Karpas-422 (cell line): Measurements from ENCODE around the gene USP34. TPM values are rescaled to one million over a fixed set of nuclear protein-coding genes. Genes with fewer than 3 reads are reported as not detected.
"Not testable (repeated sequence)": the region's sequence is repeated elsewhere in the genome, so short reads cannot be mapped to it uniquely, and the experiment has no call there.

Source experiments
- DNase-seq: peaks from one replicate; pipeline ENCODE4 v3.0.0-alpha.2; 2015
- H2AFZ ChIP-seq: fragments of 200-600 bp; sonication (generic); 2 replicates; pipeline ENCODE4 v1.6.1; 2014; ENCODE audit warnings: antibody characterized with exemption, low read length, mixed read lengths
- H3K27ac ChIP-seq: fragments of 200-600 bp; sonication (generic); 2 replicates; pipeline ENCODE4 v1.5.1; 2014; ENCODE audit warnings: mild to moderate bottlenecking, low read length, moderate library complexity
- H3K27me3 ChIP-seq: fragments of 200-600 bp; sonication (generic); 2 replicates; pipeline ENCODE4 v1.6.1; 2014; ENCODE audit warnings: low read length, mixed read lengths
- H3K36me3 ChIP-seq: fragments of 200-600 bp; sonication (generic); 2 replicates; pipeline ENCODE4 v1.6.1; 2014; ENCODE audit warnings: low read length, mixed read lengths; ENCODE audit not compliant: insufficient read depth
- H3K4me1 ChIP-seq: fragments of 200-600 bp; sonication (generic); 2 replicates; pipeline ENCODE4 v1.6.1; 2014; ENCODE audit warnings: mild to moderate bottlenecking, low read length, mixed read lengths
- H3K4me2 ChIP-seq: fragments of 200-600 bp; sonication (generic); 2 replicates; pipeline ENCODE4 v1.6.1; 2014; ENCODE audit warnings: low read length, low read depth, mild to moderate bottlenecking; ENCODE audit not compliant: poor library complexity, severe bottlenecking
- H3K4me3 ChIP-seq: fragments of 200-600 bp; sonication (generic); 2 replicates; pipeline ENCODE4 v1.5.1; 2014; ENCODE audit warnings: mild to moderate bottlenecking, antibody characterized with exemption, low read length, mixed read lengths
- H3K79me2 ChIP-seq: fragments of 200-600 bp; sonication (generic); 2 replicates; pipeline ENCODE4 v1.6.1; 2014; ENCODE audit warnings: mild to moderate bottlenecking, low read length, mixed read lengths
- H3K9ac ChIP-seq: fragments of 200-600 bp; sonication (generic); 2 replicates; pipeline ENCODE4 v1.6.0; 2014; ENCODE audit warnings: low read length
- H3K9me2 ChIP-seq: fragments of 200-600 bp; sonication (generic), shearing (Covaris generic); replicated peaks from 2 replicates; pipeline ENCODE4 v1.6.0; 2014; ENCODE audit warnings: mild to moderate bottlenecking, low read length, moderate library complexity; ENCODE audit not compliant: insufficient read depth
- H3K9me3 ChIP-seq: fragments of 300-700, 200-600 bp; sonication (generic); 2 replicates; pipeline ENCODE4 v1.6.1; 2014; ENCODE audit warnings: low read length, mixed read lengths
- H4K20me1 ChIP-seq: fragments of 200-600 bp; sonication (generic); 2 replicates; pipeline ENCODE4 v1.6.1; 2014; ENCODE audit warnings: mild to moderate bottlenecking, antibody characterized with exemption, low read length, low read depth; ENCODE audit not compliant: insufficient read depth
- total RNA-seq: library from RNA; depleted of rRNA; stranded (reverse); fragments of >200 nt; shearing (Covaris generic); gene quantifications from 2 replicates; pipeline ENCODE4 v1.2.3, GENCODE V29; 2014; ENCODE audit warnings: low replicate concordance

USP34 gene
- total RNA-seq, 1 experiment from 2014 or later: 376 TPM

DNA sequence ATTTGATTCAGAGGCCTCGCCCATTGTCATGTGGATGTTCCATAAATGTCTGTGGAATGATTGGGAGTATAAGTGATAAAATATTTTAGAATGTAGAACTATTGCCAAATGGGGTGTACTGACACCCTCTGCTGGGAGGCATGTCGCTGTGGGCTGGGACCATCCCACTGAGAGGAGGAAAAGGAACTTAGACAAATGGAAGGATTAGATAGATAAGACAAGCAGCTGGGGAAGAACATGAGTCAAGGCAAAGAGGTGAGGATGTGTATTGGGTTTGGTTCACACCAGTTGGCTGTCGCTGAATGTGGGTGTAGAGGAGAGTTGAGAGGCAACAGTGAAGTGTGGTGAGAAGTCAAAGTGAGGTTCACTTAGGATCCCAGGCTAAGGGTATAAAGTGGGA, 304.9 kb downstream of the USP34 start:
- H2AFZ ChIP-seq: no peak overlapping the region
- no peaks in the 10 kb centered on the region for H3K79me2 ChIP-seq

DNA sequence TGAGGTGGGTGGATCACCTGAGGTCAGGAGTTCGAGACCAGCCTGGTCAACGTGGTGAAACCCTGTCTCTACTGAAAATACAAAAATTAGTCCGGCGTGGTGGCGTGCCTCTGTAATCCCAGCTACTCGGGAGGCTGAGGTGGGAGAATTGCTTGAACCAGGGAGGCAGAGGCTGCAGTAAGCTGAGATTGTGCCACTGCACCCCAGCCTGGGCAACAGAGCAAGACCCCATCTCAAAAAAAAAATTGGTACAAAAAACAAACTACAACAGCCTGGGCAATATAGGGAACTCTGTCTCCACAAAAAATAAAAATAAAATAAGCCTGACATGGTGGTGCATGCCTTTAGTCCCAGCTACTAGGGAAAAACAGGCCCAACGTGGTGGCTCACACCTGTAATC, 305.8 kb downstream of the USP34 start:
- peaks cover 12% of the 10 kb centered on the region; the same call in 1 of the 2 replicates for H3K36me3 ChIP-seq
- H3K9me2 ChIP-seq, H3K79me2 ChIP-seq, H3K27me3 ChIP-seq, H3K4me3 ChIP-seq, H3K4me2 ChIP-seq, H3K27ac ChIP-seq, H2AFZ ChIP-seq, H3K4me1 ChIP-seq, H3K9ac ChIP-seq, DNase-seq, H3K9me3 ChIP-seq, H4K20me1 ChIP-seq: not testable (repeated sequence)

More for the DNA sequence above, 304.9 kb downstream of the USP34 start:
- H3K36me3 ChIP-seq: peaks cover 8% of the 10 kb centered on the region; the same call in 1 of the 2 replicates
- H3K27me3 ChIP-seq: no peaks in the 10 kb centered on the region
- no peak overlapping the region for H3K4me3 ChIP-seq
- H3K9me3 ChIP-seq: no peaks in the 10 kb centered on the region
- H3K4me2 ChIP-seq: no peak overlapping the region
- H3K4me1 ChIP-seq: peaks cover 4% of the 10 kb centered on the region; the same call in 1 of the 2 replicates
- DNase-seq: no peak
- H4K20me1 ChIP-seq: no peaks in the 10 kb centered on the region
- H3K9me2 ChIP-seq: no peaks in the 10 kb centered on the region
- no peak overlapping the region for H3K27ac ChIP-seq
- no peak overlapping the region for H3K9ac ChIP-seq

DNA sequence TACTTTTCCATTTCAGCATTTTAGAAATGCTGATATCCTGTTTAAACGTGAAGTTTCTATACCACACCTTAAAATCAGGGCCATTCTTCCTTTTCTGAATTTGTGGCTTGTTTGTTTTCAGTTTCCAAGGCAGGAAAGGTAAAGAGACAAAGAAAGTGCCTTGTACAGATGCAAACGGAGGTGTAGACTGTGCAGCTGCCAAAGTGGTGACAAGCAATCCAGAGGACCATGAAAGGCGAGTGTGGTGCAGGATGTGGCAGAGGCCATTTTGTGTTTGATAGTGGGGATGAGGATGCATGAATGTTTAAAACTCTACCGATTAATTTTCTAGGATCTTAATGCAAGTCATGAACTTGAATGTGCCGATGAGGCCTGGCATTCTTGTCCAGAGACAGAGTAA, 308.2 kb downstream of the USP34 start:
- Histone ChIP-seq H3K27me3 (no peaks in the 10 kb centered on the region), H3K79me2 (no peaks in the 10 kb centered on the region), H3K9me3 (no peaks in the 10 kb centered on the region), H4K20me1 (no peaks in the 10 kb centered on the region), H3K27ac (no peak overlapping the region), H3K4me2 (no peak overlapping the region), H3K9ac (no peak overlapping the region), H3K36me3 (peaks cover 12% of the 10 kb centered on the region; the same call in 1 of the 2 replicates), H2AFZ (no peak overlapping the region), H3K4me3 (no peak overlapping the region), H3K4me1 (peaks cover 4% of the 10 kb centered on the region; the same call in 1 of the 2 replicates), H3K9me2 (no peaks in the 10 kb centered on the region)
- DNase-seq: no peak

DNA sequence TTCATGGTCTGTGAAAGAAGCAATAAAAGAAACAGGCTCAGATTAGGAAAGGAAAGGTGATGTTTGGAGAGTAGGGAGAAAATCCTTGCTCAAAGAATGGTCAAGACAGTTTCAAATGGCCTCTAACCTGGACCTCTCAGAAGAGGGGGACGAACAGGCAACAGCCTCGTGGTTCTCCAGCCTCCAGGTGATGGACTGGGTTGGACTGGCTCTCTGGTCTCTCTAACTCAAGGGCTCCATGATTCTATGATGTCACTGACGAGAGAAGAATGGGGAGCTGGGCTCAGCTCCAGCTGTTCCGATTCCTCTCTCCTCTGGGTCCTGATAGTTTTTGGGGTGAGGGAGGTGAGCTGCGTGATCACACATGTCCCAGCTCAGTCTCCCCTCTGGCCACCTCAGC, 309.0 kb downstream of the USP34 start, which contains the start of gene C2orf74:
C2orf74 (plus strand) TSS at position 301 of the 400 bp plus-strand sequence. CDS start 327 bp downstream, outside the sequence.
- no peak for DNase-seq
- H3K4me3 ChIP-seq: no peak within 1 kb of the TSS
- H3K79me2 ChIP-seq: no peaks in the 10 kb centered on the region
- peaks cover 4% of the 10 kb centered on the region; the same call in 1 of the 2 replicates for H3K4me1 ChIP-seq
- no peaks in the 10 kb centered on the region for H3K27me3 ChIP-seq
- no peak within 1 kb of the TSS for H2AFZ ChIP-seq
- no peak within 1 kb of the TSS for H3K4me2 ChIP-seq
- H3K9me3 ChIP-seq: no peaks in the 10 kb centered on the region
- H3K27ac ChIP-seq: no peak within 1 kb of the TSS
- peaks cover 12% of the 10 kb centered on the region; the same call in 1 of the 2 replicates for H3K36me3 ChIP-seq
- no peaks in the 10 kb centered on the region for H4K20me1 ChIP-seq
- H3K9me2 ChIP-seq: no peaks in the 10 kb centered on the region
- H3K9ac ChIP-seq: no peak within 1 kb of the TSS

DNA sequence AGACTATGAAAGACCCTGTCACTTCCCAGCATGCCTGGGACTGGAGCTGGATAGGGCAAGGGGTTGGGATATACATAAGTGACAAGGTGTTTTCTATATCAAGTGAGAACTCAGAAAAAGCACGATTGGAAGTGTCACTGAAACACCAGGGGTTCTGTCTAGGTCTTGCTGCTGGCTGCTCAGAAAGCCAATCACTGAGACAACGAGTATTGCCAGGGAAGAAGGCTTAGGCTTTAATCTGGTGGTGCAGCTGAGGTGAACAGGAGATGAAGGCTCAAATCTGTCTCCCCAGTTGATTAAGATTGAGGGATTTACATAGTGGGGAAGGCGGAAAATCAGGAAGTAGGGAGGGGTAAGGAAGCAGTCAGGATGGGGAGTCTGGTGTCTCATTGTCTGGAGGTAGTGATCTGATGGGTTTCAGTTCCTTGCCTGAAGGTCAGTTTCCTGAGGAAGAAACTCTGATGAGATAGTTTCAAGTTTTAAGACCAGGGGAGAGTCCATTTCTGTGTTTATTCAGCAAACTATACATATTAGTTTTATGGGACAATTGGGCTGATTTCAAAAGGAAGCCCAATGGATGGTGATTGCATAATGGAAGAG, 312.4 kb downstream of the USP34 start:
- H2AFZ ChIP-seq: no peak overlapping the region
- no peaks in the 10 kb centered on the region for H3K79me2 ChIP-seq
- H3K4me1 ChIP-seq: peaks cover 4% of the 10 kb centered on the region; the same call in 1 of the 2 replicates
- H3K9me2 ChIP-seq: no peaks in the 10 kb centered on the region
- no peak overlapping the region for H3K9ac ChIP-seq
- H3K27me3 ChIP-seq: no peaks in the 10 kb centered on the region
- DNase-seq: no peak
- H3K4me3 ChIP-seq: no peak overlapping the region
- H3K4me2 ChIP-seq: no peak overlapping the region
- peaks cover 5% of the 10 kb centered on the region; the same call in 1 of the 2 replicates for H3K36me3 ChIP-seq
- H3K27ac ChIP-seq: no peak overlapping the region
- no peaks in the 10 kb centered on the region for H4K20me1 ChIP-seq
- H3K9me3 ChIP-seq: no peaks in the 10 kb centered on the region

DNA sequence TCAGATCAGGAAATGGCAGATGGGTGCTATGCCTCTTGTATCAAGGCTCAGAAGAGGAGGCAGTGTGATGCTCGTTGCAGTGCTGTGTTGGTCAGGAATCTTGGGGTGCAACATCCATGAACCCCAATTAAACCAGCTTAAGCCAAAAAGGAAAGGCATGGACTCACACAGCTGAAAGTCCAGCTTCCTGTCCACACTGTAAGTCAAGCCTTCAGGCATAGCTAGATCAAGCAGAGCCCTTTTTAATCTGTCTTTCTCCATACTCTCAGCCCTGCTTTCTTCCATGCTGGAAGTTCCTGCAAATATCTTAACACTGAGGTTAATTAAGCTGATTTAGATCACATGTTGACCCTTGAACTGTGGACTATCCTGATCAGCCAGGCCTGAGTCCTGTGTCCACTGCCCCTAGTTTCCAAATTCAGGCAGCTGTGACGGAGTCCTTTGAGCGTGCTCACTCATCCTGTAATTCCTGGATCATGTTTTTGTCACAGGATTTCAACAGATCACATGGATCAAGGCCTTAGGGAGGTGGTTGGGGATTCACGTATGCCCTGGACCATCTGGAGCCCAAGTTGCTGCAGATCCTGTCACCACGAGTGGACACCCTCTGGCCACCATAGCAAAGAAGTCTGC, 313.4 kb downstream of the USP34 start:
- DNase-seq: no peak
- H3K27me3 ChIP-seq: no peaks in the 10 kb centered on the region
- no peaks in the 10 kb centered on the region for H4K20me1 ChIP-seq
- no peak overlapping the region for H3K27ac ChIP-seq
- H3K4me1 ChIP-seq: peaks cover 4% of the 10 kb centered on the region; the same call in 1 of the 2 replicates
- no peak overlapping the region for H2AFZ ChIP-seq
- peaks cover 5% of the 10 kb centered on the region; the same call in 1 of the 2 replicates for H3K36me3 ChIP-seq
- H3K4me3 ChIP-seq: no peak overlapping the region
- no peaks in the 10 kb centered on the region for H3K79me2 ChIP-seq
- H3K9ac ChIP-seq: no peak overlapping the region
- H3K9me2 ChIP-seq: no peaks in the 10 kb centered on the region
- H3K4me2 ChIP-seq: no peak overlapping the region
- no peaks in the 10 kb centered on the region for H3K9me3 ChIP-seq

DNA sequence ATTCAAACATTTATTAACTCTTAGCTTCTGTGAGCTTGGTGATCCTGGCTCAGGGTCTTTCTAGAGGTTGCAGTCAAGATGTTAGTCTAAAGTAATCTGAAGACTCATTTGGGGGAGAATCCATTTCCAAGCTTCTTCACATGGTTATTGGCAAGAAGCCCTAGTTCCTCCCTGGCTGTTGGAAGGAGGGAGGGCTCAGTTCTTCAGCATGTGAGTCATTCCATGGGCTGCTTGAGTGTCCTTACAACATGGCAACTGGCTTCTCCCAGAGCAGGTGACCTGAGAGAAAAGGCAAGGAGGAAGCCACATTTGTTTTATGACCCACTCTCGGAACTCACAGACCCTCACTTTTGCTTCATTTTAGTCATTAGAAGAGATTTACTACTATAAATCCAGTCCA, 319.5 kb downstream of the USP34 start:
- H3K27me3 ChIP-seq: no peaks in the 10 kb centered on the region
- H3K79me2 ChIP-seq: 0 out of 2 replicates have a peak, but pooled peaks cover 4% of the 10 kb centered on the region
- no peak overlapping the region for H3K4me3 ChIP-seq
- peaks cover 4% of the 10 kb centered on the region; the same call in 1 of the 2 replicates for H3K36me3 ChIP-seq
- no peaks in the 10 kb centered on the region for H3K9me2 ChIP-seq
- H2AFZ ChIP-seq: no peak overlapping the region
- no peak for DNase-seq
- H3K4me1 ChIP-seq: no peaks in the 10 kb centered on the region
- H3K9ac ChIP-seq: no peak overlapping the region
- H3K27ac ChIP-seq: no peak overlapping the region
- H3K4me2 ChIP-seq: no peak overlapping the region
- no peaks in the 10 kb centered on the region for H3K9me3 ChIP-seq
- H4K20me1 ChIP-seq: no peaks in the 10 kb centered on the region

DNA sequence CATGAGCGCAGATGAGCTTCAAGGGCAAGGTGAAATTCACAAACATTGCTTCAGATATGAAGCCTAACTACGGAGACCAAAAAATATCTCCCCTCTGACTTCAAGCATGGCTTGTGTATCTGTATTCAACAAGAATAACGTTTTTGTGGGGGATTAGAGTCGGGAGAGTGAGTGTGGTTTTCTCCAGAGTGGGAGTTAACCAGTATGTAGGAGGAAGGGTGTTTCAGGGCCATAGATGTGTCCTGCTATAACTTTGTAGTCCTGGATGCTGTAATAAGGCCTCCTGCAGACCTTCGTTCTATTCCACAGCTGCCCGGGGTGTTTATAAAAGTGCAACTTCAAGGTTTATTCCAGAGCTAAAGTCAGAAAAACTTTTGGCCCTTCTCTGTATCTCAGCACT, 321.8 kb downstream of the USP34 start:
- Histone ChIP-seq H4K20me1 (no peaks in the 10 kb centered on the region), H2AFZ (no peak overlapping the region), H3K4me2 (no peak overlapping the region), H3K27ac (no peak overlapping the region), H3K4me3 (no peak overlapping the region), H3K9me2 (no peaks in the 10 kb centered on the region; the same call in 1 of the 2 replicates), H3K4me1 (peaks cover 10% of the 10 kb centered on the region), H3K9me3 (no peaks in the 10 kb centered on the region), H3K27me3 (no peaks in the 10 kb centered on the region), H3K36me3 (peaks cover 4% of the 10 kb centered on the region; the same call in 1 of the 2 replicates), H3K9ac (no peak overlapping the region), H3K79me2 (peaks cover 13% of the 10 kb centered on the region)
- DNase-seq: no peak
